Subcutaneous abdominal adipose tissue (tissue), 5 donors: Measurements from ENCODE around the gene OR4K14.

Experiments used
- H3K27ac ChIP-seq: one replicate; pipeline ENCODE4 v1.7.0; 2013; ENCODE audit warnings: low read depth, mild to moderate bottlenecking, inconsistent platforms, low read length, moderate library complexity
- H3K27me3 ChIP-seq, 5 donors: one replicate each; pipeline ENCODE4 v1.7.0; 2013; ENCODE audit warnings: low read length in 5 of 5, inconsistent platforms in 1 of 5; ENCODE audit not compliant: control insufficient read depth in 5 of 5, insufficient read depth in 4 of 5
- H3K36me3 ChIP-seq, 5 donors: one replicate each; pipeline ENCODE4 v1.7.0; 2013; ENCODE audit warnings: low read length in 5 of 5; ENCODE audit not compliant: control insufficient read depth in 5 of 5, insufficient read depth in 5 of 5
- H3K4me1 ChIP-seq, 5 donors: one replicate each; pipeline ENCODE4 v1.7.0; 2013; ENCODE audit warnings: low read length in 5 of 5, mild to moderate bottlenecking in 3 of 5, moderate library complexity in 1 of 5; ENCODE audit not compliant: control insufficient read depth in 5 of 5, insufficient read depth in 5 of 5
- H3K4me3 ChIP-seq, 5 donors: one replicate each; pipeline ENCODE4 v1.7.0; 2013; ENCODE audit warnings: low read length in 5 of 5, low read depth in 1 of 5
- H3K9ac ChIP-seq, 5 donors: one replicate each; pipeline ENCODE4 v1.7.0; 2013; ENCODE audit warnings: low read length in 5 of 5, mild to moderate bottlenecking in 4 of 5, moderate library complexity in 3 of 5
- H3K9me3 ChIP-seq, 5 donors: one replicate each; pipeline ENCODE4 v1.7.0; 2013; ENCODE audit warnings: low read length in 5 of 5; ENCODE audit not compliant: control insufficient read depth in 5 of 5
- donor health status: healthy.
- donor health status: healthy.
- donor health status: healthy.
- donor health status: healthy.
- donor health status: healthy.

The OR4K14 gene, protein sequence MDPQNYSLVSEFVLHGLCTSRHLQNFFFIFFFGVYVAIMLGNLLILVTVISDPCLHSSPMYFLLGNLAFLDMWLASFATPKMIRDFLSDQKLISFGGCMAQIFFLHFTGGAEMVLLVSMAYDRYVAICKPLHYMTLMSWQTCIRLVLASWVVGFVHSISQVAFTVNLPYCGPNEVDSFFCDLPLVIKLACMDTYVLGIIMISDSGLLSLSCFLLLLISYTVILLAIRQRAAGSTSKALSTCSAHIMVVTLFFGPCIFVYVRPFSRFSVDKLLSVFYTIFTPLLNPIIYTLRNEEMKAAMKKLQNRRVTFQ

GRCh38 chr14:20019257-20019865 lies at the start of gene OR4K14:
Gene OR4K14, minus strand, starts transcription at chr14:20019307. Its CDS starts 4,114 bp downstream, at chr14:20015193.
- H3K4me1 ChIP-seq, result no peaks in the 10 kb centered on the region
- H3K9ac ChIP-seq, result no peak within 1 kb of the TSS
- no peak within 1 kb of the TSS for H3K4me3 ChIP-seq
- peaks cover 0 to 5% (median 4%) of the 10 kb centered on the region in 5 donors for H3K9me3 ChIP-seq
- no peaks in the 10 kb centered on the region for H3K27me3 ChIP-seq
- no peaks in the 10 kb centered on the region for H3K36me3 ChIP-seq
- H3K27ac ChIP-seq, result no peak within 1 kb of the TSS

- Histone ChIP-seq H3K27ac (no peak within 1 kb of the TSS), H3K27me3 (no peaks in the 10 kb centered on the region), H3K4me3 (no peak within 1 kb of the TSS), H3K36me3 (no peaks in the 10 kb centered on the region), H3K4me1 (no peaks in the 10 kb centered on the region), H3K9ac (no peak within 1 kb of the TSS), H3K9me3 (peaks cover 0 to 5% (median 4%) of the 10 kb centered on the region in 5 donors)
Measured at GRCh38 chr14:20059745-20060144, 40.6 kb upstream of the OR4K14 start, which contains the start of gene OR4L1. Gene OR4L1, plus strand, starts transcription at chr14:20060045. Its CDS starts 0 bp downstream, at chr14:20060045.

- H3K4me1 ChIP-seq, result no peaks in the 10 kb centered on the region
- H3K9me3 ChIP-seq, result peaks cover 0 to 2% (median 0%) of the 10 kb centered on the region in 5 donors
- H3K27me3 ChIP-seq, result no peaks in the 10 kb centered on the region
- H3K4me3 ChIP-seq, result no peak overlapping the region
- H3K36me3 ChIP-seq, result no peaks in the 10 kb centered on the region
- H3K27ac ChIP-seq, result no peak overlapping the region
- no peak overlapping the region for H3K9ac ChIP-seq
Measured at GRCh38 chr14:20048202-20048601, 29.1 kb upstream of the OR4K14 start.

- no peaks in the 10 kb centered on the region for H3K4me1 ChIP-seq
- H3K27ac ChIP-seq, result no peak overlapping the region
- no peak overlapping the region for H3K4me3 ChIP-seq
- no peaks in the 10 kb centered on the region for H3K36me3 ChIP-seq
- peaks cover 0 to 2% (median 0%) of the 10 kb centered on the region in 5 donors for H3K9me3 ChIP-seq
- H3K27me3 ChIP-seq, result no peaks in the 10 kb centered on the region
- no peak overlapping the region for H3K9ac ChIP-seq
Measured at GRCh38 chr14:20044243-20044642, 25.1 kb upstream of the OR4K14 start.

GRCh38 chr14:20035938-20036337 lies 16.8 kb upstream of the OR4K14 start, which contains the start of gene OR4K13:
Gene OR4K13, minus strand, starts transcription at chr14:20036038. Its CDS starts 1,280 bp downstream, at chr14:20034758.
- Histone ChIP-seq H3K9me3 (peaks cover 0 to 3% (median 0%) of the 10 kb centered on the region in 5 donors), H3K4me1 (no peaks in the 10 kb centered on the region), H3K36me3 (no peaks in the 10 kb centered on the region), H3K27ac (no peak within 1 kb of the TSS), H3K9ac (no peak within 1 kb of the TSS), H3K4me3 (no peak within 1 kb of the TSS), H3K27me3 (peaks cover 0 to 2% (median 0%) of the 10 kb centered on the region in 5 donors)

GRCh38 chr14:20035449-20035848 lies 16.3 kb upstream of the OR4K14 start:
- H3K9me3 ChIP-seq, result peaks cover 0 to 3% (median 0%) of the 10 kb centered on the region in 5 donors
- H3K27ac ChIP-seq, result no peak overlapping the region
- no peak overlapping the region for H3K9ac ChIP-seq
- H3K4me3 ChIP-seq, result no peak overlapping the region
- H3K4me1 ChIP-seq, result no peaks in the 10 kb centered on the region
- peaks cover 0 to 2% (median 0%) of the 10 kb centered on the region in 5 donors for H3K27me3 ChIP-seq
- H3K36me3 ChIP-seq, result no peaks in the 10 kb centered on the region

DNA sequence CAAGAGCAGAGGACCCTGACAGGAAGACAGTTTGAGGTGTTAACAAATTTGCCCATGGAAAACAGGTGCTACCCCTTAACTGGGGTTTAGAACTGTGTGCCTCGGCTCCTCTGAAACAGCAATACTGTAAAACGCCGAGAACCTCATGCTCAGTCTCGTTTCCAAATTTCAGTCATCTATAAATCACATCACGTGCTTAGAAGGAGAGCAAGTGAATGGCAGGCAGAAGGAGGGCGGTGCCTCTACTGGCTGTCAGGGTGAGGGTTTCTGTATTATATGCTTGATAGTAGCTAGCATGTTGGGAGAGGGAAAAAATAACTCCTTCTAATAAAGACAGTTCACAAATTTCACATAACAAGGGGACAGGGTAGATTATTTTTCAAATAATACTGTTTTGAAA lies 12.0 kb upstream of the OR4K14 start:
- Histone ChIP-seq H3K27ac (no peak overlapping the region), H3K27me3 (peaks cover 0 to 2% (median 0%) of the 10 kb centered on the region in 5 donors), H3K4me3 (no peak overlapping the region), H3K36me3 (no peaks in the 10 kb centered on the region), H3K4me1 (no peaks in the 10 kb centered on the region), H3K9ac (no peak overlapping the region), H3K9me3 (peaks cover 0 to 3% (median 0%) of the 10 kb centered on the region in 5 donors)

- Histone ChIP-seq H3K36me3 (no peaks in the 10 kb centered on the region), H3K4me3 (no peak overlapping the region), H3K27ac (no peak overlapping the region), H3K27me3 (no peaks in the 10 kb centered on the region), H3K4me1 (no peaks in the 10 kb centered on the region), H3K9me3 (peaks cover 0 to 6% (median 4%) of the 10 kb centered on the region in 5 donors), H3K9ac (no peak overlapping the region)
Measured at GRCh38 chr14:20008156-20008555, 11.0 kb downstream of the OR4K14 start.

GRCh38 chr14:20002319-20002718 lies 16.8 kb downstream of the OR4K14 start:
- no peaks in the 10 kb centered on the region for H3K4me1 ChIP-seq
- peaks cover 0 to 3% (median under 1%) of the 10 kb centered on the region in 5 donors for H3K9me3 ChIP-seq
- no peaks in the 10 kb centered on the region for H3K36me3 ChIP-seq
- no peak overlapping the region for H3K9ac ChIP-seq
- no peak overlapping the region for H3K4me3 ChIP-seq
- H3K27me3 ChIP-seq, result no peaks in the 10 kb centered on the region
- no peak overlapping the region for H3K27ac ChIP-seq

DNA sequence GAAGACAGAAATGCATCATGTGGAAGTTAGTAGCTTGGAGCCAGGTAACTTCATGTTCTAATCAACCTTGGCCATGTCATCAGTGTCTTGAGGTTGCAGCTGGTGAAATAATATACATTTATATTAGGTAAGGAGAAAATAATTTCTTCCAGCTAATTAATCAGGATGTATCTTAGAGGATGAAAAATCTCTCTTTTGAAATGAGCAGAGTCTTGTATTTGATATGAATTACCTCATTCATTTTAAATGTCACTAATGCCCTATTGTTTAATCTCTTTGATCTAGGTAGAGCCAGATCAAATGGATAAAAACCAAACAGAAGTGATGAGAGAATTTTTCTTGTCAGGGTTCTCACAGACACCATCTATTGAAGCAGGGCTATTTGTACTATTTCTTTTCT lies 17.2 kb downstream of the OR4K14 start, which contains the start of gene OR4Q2:
Gene OR4Q2 (plus strand): TSS at position 301 of the 400 bp plus-strand sequence.
- Histone ChIP-seq H3K4me3 (no peak within 1 kb of the TSS), H3K27me3 (no peaks in the 10 kb centered on the region), H3K9me3 (peaks cover 0 to 3% (median 0%) of the 10 kb centered on the region in 5 donors), H3K4me1 (no peaks in the 10 kb centered on the region), H3K36me3 (no peaks in the 10 kb centered on the region), H3K9ac (no peak within 1 kb of the TSS), H3K27ac (no peak within 1 kb of the TSS)
